ENCODE results near the gene ENTPD6.

GRCh38 chr20:25222461-25223178 is 27.1 kb downstream of the ENTPD6 start:
- TF ChIP-seq CTCF (IDR thresholded peaks at IDR 0.05) (no peak), EZH2 (IDR thresholded peaks at IDR 0.05; ENCODE audit: borderline replicate concordance, insufficient read depth, low read depth, low read length, poor library complexity, severe bottlenecking) (no peak)

All from B cell (primary cell).